ENCODE data around the gene NF1.

DNA sequence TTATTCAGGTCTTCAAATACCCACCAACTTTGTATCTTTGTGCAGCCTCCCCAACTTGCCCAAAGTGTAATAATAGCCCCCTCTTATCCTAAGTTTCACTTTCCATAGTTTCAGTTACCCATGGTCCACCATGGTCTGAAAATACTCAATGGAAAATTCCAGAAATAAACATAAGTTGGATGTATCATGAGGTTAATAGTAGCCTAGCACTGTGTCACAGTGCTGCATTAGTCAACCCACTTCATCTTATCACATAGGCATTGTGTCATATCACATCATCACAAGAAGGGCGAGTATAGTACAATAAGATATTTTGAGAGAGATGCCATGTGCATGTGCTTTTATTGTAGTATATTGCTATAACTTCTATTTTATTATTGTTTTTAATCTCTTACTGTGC lies 180.3 kb downstream of the NF1 start:
- TF ChIP-seq CTCF (IDR thresholded peaks at IDR 0.05; ENCODE audit: poor library complexity) (no peak), EZH2 (IDR thresholded peaks at IDR 0.05; ENCODE audit: borderline replicate concordance) (no peak), EZH2phosphoT487 (IDR thresholded peaks at IDR 0.05; ENCODE audit: low read depth, severe bottlenecking, unreplicated experiment) (no peak)
